Esophagus muscularis mucosa (tissue), 4 donors: ENCODE results near the gene RAB11FIP2.

Experiments used
- EP300 ChIP-seq: sonication (generic); formaldehyde crosslinking; IDR thresholded peaks from one replicate; pipeline ENCODE4 v1.6.1; 2017; ENCODE audit warnings: antibody characterized with exemption
- POLR2A ChIP-seq: fragments of 450-650 bp; IDR thresholded peaks from one replicate; pipeline ENCODE4 v1.6.1; 2017; ENCODE audit warnings: antibody characterized with exemption, moderate library complexity, mild to moderate bottlenecking, low read depth
- POLR2AphosphoS5 ChIP-seq, 2 donors: sonication (generic); formaldehyde crosslinking; IDR thresholded peaks; one replicate each; pipeline ENCODE4 v1.6.1; 2017; ENCODE audit warnings: antibody characterized with exemption in 2 of 2
- TF ChIP-seq, protein P1 (sequence below), 3 experiments: fragments of 200-600 bp in 2 of 3; fragments of 450-650 bp in 1 of 3; sonication (generic) in 2 of 3; IDR thresholded peaks; one replicate each; pipeline ENCODE4 v1.5.1; 2017 to 2019; ENCODE audit warnings: antibody characterized with exemption in 3 of 3, mild to moderate bottlenecking in 2 of 3, moderate library complexity in 1 of 3

GRCh38 chr10:117991701-117992100 is 55.0 kb downstream of the RAB11FIP2 start:
- TF ChIP-seq, protein P1, sequence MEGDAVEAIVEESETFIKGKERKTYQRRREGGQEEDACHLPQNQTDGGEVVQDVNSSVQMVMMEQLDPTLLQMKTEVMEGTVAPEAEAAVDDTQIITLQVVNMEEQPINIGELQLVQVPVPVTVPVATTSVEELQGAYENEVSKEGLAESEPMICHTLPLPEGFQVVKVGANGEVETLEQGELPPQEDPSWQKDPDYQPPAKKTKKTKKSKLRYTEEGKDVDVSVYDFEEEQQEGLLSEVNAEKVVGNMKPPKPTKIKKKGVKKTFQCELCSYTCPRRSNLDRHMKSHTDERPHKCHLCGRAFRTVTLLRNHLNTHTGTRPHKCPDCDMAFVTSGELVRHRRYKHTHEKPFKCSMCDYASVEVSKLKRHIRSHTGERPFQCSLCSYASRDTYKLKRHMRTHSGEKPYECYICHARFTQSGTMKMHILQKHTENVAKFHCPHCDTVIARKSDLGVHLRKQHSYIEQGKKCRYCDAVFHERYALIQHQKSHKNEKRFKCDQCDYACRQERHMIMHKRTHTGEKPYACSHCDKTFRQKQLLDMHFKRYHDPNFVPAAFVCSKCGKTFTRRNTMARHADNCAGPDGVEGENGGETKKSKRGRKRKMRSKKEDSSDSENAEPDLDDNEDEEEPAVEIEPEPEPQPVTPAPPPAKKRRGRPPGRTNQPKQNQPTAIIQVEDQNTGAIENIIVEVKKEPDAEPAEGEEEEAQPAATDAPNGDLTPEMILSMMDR (IDR thresholded peaks at IDR 0.05) = no peak
- TF ChIP-seq POLR2A (no peak), POLR2AphosphoS5 (IDR thresholded peaks at IDR 0.05) (no peak), EP300 (no peak)
